Panc1 (cell line): ENCODE measurements around the gene SRP54.
"Not testable (repeated sequence)": the region's sequence is repeated elsewhere in the genome, so short reads cannot be mapped to it uniquely, and the experiment has no call there.

Source experiments
- CTCF ChIP-seq: fragments of 450-650 bp; IDR thresholded peaks from 2 replicates; pipeline ENCODE4 v1.5.1; 2017; ENCODE audit warnings: mild to moderate bottlenecking
- POLR2AphosphoS5 ChIP-seq: IDR thresholded peaks from 2 replicates; pipeline ENCODE4 v1.6.1; 2012; ENCODE audit warnings: mild to moderate bottlenecking, low read depth, low read length, moderate library complexity
- TCF7L2 ChIP-seq: IDR thresholded peaks from 2 replicates; pipeline ENCODE4 v1.6.1; 2011; ENCODE audit warnings: mild to moderate bottlenecking, low read depth, low read length, inconsistent platforms

- not testable (repeated sequence) for TF ChIP-seq CTCF, TCF7L2, POLR2AphosphoS5
Measured at GRCh38 chr14:34962106-34962505, 20.7 kb upstream of the SRP54 start.
